Uterus (tissue), 2 donors: Measurements from ENCODE around the gene CSHL1.

Experiments used
- POLR2A ChIP-seq, 2 donors: fragments of 450-650 bp; IDR thresholded peaks; one replicate each; pipeline ENCODE4 v1.6.1; 2016; ENCODE audit warnings: antibody characterized with exemption in 2 of 2, mild to moderate bottlenecking in 1 of 2, moderate library complexity in 1 of 2
- TF ChIP-seq, protein P1 (sequence below), 4 experiments: fragments of 200-600 bp in 2 of 4; fragments of 450-650 bp in 2 of 4; sonication (generic) in 2 of 4; IDR thresholded peaks; one replicate each; pipeline ENCODE4 v1.5.1; 2016 to 2019; ENCODE audit warnings: antibody characterized with exemption in 4 of 4, mild to moderate bottlenecking in 2 of 4, moderate library complexity in 1 of 4

- no peak for TF ChIP-seq POLR2A (IDR thresholded peaks at IDR 0.05)
- TF ChIP-seq, protein P1, sequence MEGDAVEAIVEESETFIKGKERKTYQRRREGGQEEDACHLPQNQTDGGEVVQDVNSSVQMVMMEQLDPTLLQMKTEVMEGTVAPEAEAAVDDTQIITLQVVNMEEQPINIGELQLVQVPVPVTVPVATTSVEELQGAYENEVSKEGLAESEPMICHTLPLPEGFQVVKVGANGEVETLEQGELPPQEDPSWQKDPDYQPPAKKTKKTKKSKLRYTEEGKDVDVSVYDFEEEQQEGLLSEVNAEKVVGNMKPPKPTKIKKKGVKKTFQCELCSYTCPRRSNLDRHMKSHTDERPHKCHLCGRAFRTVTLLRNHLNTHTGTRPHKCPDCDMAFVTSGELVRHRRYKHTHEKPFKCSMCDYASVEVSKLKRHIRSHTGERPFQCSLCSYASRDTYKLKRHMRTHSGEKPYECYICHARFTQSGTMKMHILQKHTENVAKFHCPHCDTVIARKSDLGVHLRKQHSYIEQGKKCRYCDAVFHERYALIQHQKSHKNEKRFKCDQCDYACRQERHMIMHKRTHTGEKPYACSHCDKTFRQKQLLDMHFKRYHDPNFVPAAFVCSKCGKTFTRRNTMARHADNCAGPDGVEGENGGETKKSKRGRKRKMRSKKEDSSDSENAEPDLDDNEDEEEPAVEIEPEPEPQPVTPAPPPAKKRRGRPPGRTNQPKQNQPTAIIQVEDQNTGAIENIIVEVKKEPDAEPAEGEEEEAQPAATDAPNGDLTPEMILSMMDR (IDR thresholded peaks at IDR 0.05), result no peak
Observed at GRCh38 chr17:63955232-63955631, 44.2 kb upstream of the CSHL1 start.
